ENCODE data around the gene CYB5RL.
"Not testable (repeated sequence)": the region's sequence is repeated elsewhere in the genome, so short reads cannot be mapped to it uniquely, and the experiment has no call there.

CYB5RL gene

GRCh38 chr1:54180701-54181360 is 19.0 kb downstream of the CYB5RL start:
- peak; percentile 21 for DNase-seq

- DNase-seq: no peak
Observed at GRCh38 chr1:54178296-54179070, 21.3 kb downstream of the CYB5RL start.

GRCh38 chr1:54177726-54178125 is 22.1 kb downstream of the CYB5RL start:
- no peak for DNase-seq

GRCh38 chr1:54176621-54177327 is 23.1 kb downstream of the CYB5RL start:
- no peak for DNase-seq

- DNase-seq: no peak
Observed at GRCh38 chr1:54174106-54174505, 25.7 kb downstream of the CYB5RL start.

- no peak for DNase-seq
Observed at GRCh38 chr1:54173681-54174080, 26.1 kb downstream of the CYB5RL start.

GRCh38 chr1:54172614-54173599 is 26.9 kb downstream of the CYB5RL start:
- DNase-seq: no peak

- no peak for DNase-seq
Observed at GRCh38 chr1:54171606-54172005, 28.2 kb downstream of the CYB5RL start.

- no peak for DNase-seq
Observed at GRCh38 chr1:54171016-54171415, 28.8 kb downstream of the CYB5RL start.

- DNase-seq: no peak
Observed at GRCh38 chr1:54169068-54169467, 30.8 kb downstream of the CYB5RL start.

GRCh38 chr1:54168206-54168965 is 31.4 kb downstream of the CYB5RL start:
- no peak for DNase-seq

- no peak for DNase-seq
Observed at GRCh38 chr1:54167422-54168139, 32.2 kb downstream of the CYB5RL start.

- not testable (repeated sequence) for DNase-seq
Observed at GRCh38 chr1:54166357-54166756, 33.5 kb downstream of the CYB5RL start.

GRCh38 chr1:54165146-54165545 is 34.7 kb downstream of the CYB5RL start:
- DNase-seq: no peak

- DNase-seq: no peak
Observed at GRCh38 chr1:54163573-54163972, 36.3 kb downstream of the CYB5RL start.

GRCh38 chr1:54163051-54163450 is 36.8 kb downstream of the CYB5RL start:
- no peak for DNase-seq

- no peak for DNase-seq
Observed at GRCh38 chr1:54161495-54162168, 38.2 kb downstream of the CYB5RL start.

- no peak for DNase-seq
Observed at GRCh38 chr1:54160351-54160750, 39.5 kb downstream of the CYB5RL start.

- DNase-seq: no peak
Observed at GRCh38 chr1:54159733-54160316, 40.0 kb downstream of the CYB5RL start.

- DNase-seq: no peak
Observed at GRCh38 chr1:54158071-54158470, 41.8 kb downstream of the CYB5RL start.
